ENCODE measurements around the gene EMC1. TPM values are rescaled to one million over a fixed set of nuclear protein-coding genes. Genes with fewer than 3 reads are reported as not detected.

The EMC1 gene
- polyA plus RNA-seq, 1 of the 3 experiments (the other 2 are of a cell fraction) = 87.6 TPM

- CTCF ChIA-PET = interaction anchor here (1.1 kb wide), 1 partner anchor 12 kb away, joined by 3 read pairs; no protein-coding TSS in a partner anchor
- no peaks in the 10 kb centered on the region for H3K9me2 ChIP-seq
These were observed 22.1 kb downstream of the EMC1 start for GRCh38 chr1:19229229-19229628.

GRCh38 chr1:19222979-19223824, 28.1 kb downstream of the EMC1 start:
- no peaks in the 10 kb centered on the region for H3K4me1 ChIP-seq (ENCODE audit: control insufficient read depth in 1 of 2, insufficient read depth in 2 of 2, low read depth in 1 of 2, low read length in 1 of 2)
- H3K4me3 ChIP-seq (ENCODE audit: low read depth in 2 of 2, low read length in 1 of 2) = no peak overlapping the region
- H3K9ac ChIP-seq = no peak overlapping the region
- H3K9me2 ChIP-seq = no peaks in the 10 kb centered on the region
- no peak overlapping the region for H3K27ac ChIP-seq (ENCODE audit: low read depth in 2 of 2, low read length in 1 of 2)
- POLR2A ChIA-PET = interaction anchor here (0.8 kb wide), 1 partner anchor 13 kb away, joined by 3 read pairs; no protein-coding TSS in a partner anchor
- H3K4me2 ChIP-seq = no peak overlapping the region
- no peaks in the 10 kb centered on the region for H3K79me2 ChIP-seq (ENCODE audit: insufficient read depth)
- no peak overlapping the region for H2AFZ ChIP-seq (ENCODE audit: low read depth)
- peaks cover 52 to 70% of the 10 kb centered on the region in 2 experiments for H3K36me3 ChIP-seq (replicated peaks in 1 of 2; ENCODE audit: control insufficient read depth in 1 of 2, insufficient read depth in 2 of 2, low read length in 1 of 2)
- no peak for DNase-seq
- TF ChIP-seq REST (IDR thresholded peaks at IDR 0.05; ENCODE audit: low read depth, low read length) = 0 out of 2 replicates have a peak, but pooled peaks have one; percentile 45
- no peak for TF ChIP-seq TCF12 (IDR thresholded peaks at IDR 0.05)
- TF ChIP-seq FOSL2 (IDR thresholded peaks at IDR 0.05; ENCODE audit: borderline replicate concordance, low read depth) = peak; percentile 24; the same call in 1 of the 2 replicates
- peaks cover 2% of the 10 kb centered on the region for H3F3A ChIP-seq (replicated peaks; ENCODE audit: insufficient read depth)
- WGBS (ENCODE audit: low lambda C conversion rate) = 92% methylated on average over 14 of the region's 15 CpGs
- H3K27me3 ChIP-seq (ENCODE audit: insufficient read depth) = no peaks in the 10 kb centered on the region
- H4K20me1 ChIP-seq (ENCODE audit: insufficient read depth) = no peaks in the 10 kb centered on the region
- CTCF ChIA-PET = interaction anchor here (1.4 to 2.5 kb wide), 2 partner anchors 13 to 18 kb away, joined by 4 to 10 read pairs; partner anchors contain the start of gene UBR4
- H3K9me3 ChIP-seq = no peaks in the 10 kb centered on the region

More at GRCh38 chr1:19229229-19229628, 22.1 kb downstream of the EMC1 start:
- Histone ChIP-seq H3F3A (replicated peaks; ENCODE audit: insufficient read depth) (no peaks in the 10 kb centered on the region), H3K79me2 (ENCODE audit: insufficient read depth) (peaks cover 5% of the 10 kb centered on the region; the same call in 1 of the 2 replicates), H3K4me2 (no peak overlapping the region), H3K4me1 (ENCODE audit: control insufficient read depth in 1 of 2, insufficient read depth in 2 of 2, low read depth in 1 of 2, low read length in 1 of 2) (no peaks in the 10 kb centered on the region), H2AFZ (ENCODE audit: low read depth) (no peak overlapping the region), H3K4me3 (ENCODE audit: low read depth in 2 of 2, low read length in 1 of 2) (no peak overlapping the region), H3K27ac (ENCODE audit: low read depth in 2 of 2, low read length in 1 of 2) (no peak overlapping the region), H3K27me3 (ENCODE audit: insufficient read depth) (no peaks in the 10 kb centered on the region), H3K9me3 (no peaks in the 10 kb centered on the region), H3K36me3 (replicated peaks in 1 of 2; ENCODE audit: control insufficient read depth in 1 of 2, insufficient read depth in 2 of 2, low read length in 1 of 2) (peaks cover 42 to 60% of the 10 kb centered on the region in 2 experiments), H3K9ac (no peak overlapping the region), H4K20me1 (ENCODE audit: insufficient read depth) (no peaks in the 10 kb centered on the region)
- TF ChIP-seq PBX3 (IDR thresholded peaks at IDR 0.05) (no peak), TCF12 (IDR thresholded peaks at IDR 0.05) (no peak), GATA2 (CRISPR knock-in tag; IDR thresholded peaks at IDR 0.05) (no peak), SMC3 (IDR thresholded peaks at IDR 0.05; ENCODE audit: low read depth, low read length) (no peak), USF2 (IDR thresholded peaks at IDR 0.05; ENCODE audit: borderline replicate concordance, low read depth, low read length) (no peak), FOSL2 (IDR thresholded peaks at IDR 0.05; ENCODE audit: borderline replicate concordance, low read depth) (no peak)
- 100% methylated on average over 3 of the region's 3 CpGs for WGBS (ENCODE audit: low lambda C conversion rate)
- POLR2A ChIA-PET = no interaction called here
- no peak for DNase-seq

Data from SK-N-SH (cell line).